GM23248 (cell line): ENCODE measurements around the gene CNST.

ENCODE experiments used
- EZH2 ChIP-seq: fragments of 200-600 bp; sonication (generic); IDR thresholded peaks from 2 replicates; pipeline ENCODE4 v1.6.1; 2018; ENCODE audit warnings: antibody characterized with exemption, mild to moderate bottlenecking; ENCODE audit not compliant: insufficient read depth, poor library complexity, severe bottlenecking
- EZH2phosphoT487 ChIP-seq: fragments of 200-600 bp; sonication (generic); IDR thresholded peaks from 2 replicates; pipeline ENCODE4 v1.6.1; 2018; ENCODE audit warnings: antibody characterized with exemption, moderate library complexity, mild to moderate bottlenecking, low read depth; ENCODE audit not compliant: insufficient read depth

DNA sequence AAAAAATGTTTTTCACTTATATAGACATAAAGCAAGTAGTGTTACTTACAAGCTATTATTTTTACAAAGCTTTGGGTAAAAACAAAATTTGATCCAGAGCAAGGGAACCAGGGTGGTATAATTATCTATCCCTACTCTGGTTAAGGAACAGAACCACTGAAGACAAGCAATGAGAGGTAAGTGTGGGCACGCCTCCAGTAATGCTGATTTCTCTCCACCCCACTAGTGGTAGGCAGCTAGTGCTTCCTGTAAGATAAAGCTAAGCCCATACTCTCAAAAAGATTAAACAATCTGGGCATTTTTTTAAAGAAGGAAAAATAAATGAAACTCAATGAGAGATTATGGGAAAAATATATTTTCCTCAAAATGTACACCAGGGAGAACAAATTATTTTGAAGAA lies 22.3 kb upstream of the CNST start:
- TF ChIP-seq EZH2phosphoT487 (no peak), EZH2 (no peak)
